ENCODE measurements around the gene PDZRN4.

GRCh38 chr12:41621291-41621690 is 433.2 kb downstream of the PDZRN4 start:
- no peak for TF ChIP-seq CTCF (IDR thresholded peaks at IDR 0.05)
- TF ChIP-seq POLR2A (IDR thresholded peaks at IDR 0.05) = no peak

Data from thyroid gland (tissue), 4 donors.